SK-N-SH (cell line): ENCODE data around the gene ATR. TPM values are rescaled to one million over a fixed set of nuclear protein-coding genes. Genes with fewer than 3 reads are reported as not detected.
A peak's percentile ranks its signal among the peaks of the same experiment; 100 is the strongest.

Experiments
- CTCF ChIA-PET: fragments of 300-600, 350-600 bp; formaldehyde crosslinking; extraction: SDS; loops from one replicate; lab custom pipeline; 2021; lab: Yijun Ruan, JAX
- POLR2A ChIA-PET: fragments of 350-600 bp; sonication (Branson Sonifier 250); formaldehyde crosslinking; extraction: SDS; loops from one replicate; lab custom pipeline; 2020; ENCODE audit warnings: antibody characterized with exemption, inconsistent platforms; lab: Yijun Ruan, JAX
- DNase-seq: peaks from one replicate; pipeline ENCODE4 v3.0.0; 2012
- H2AFZ ChIP-seq: fragments of 200-600 bp; sonication (generic); 2 replicates; pipeline ENCODE4 v1.8.1; 2016; ENCODE audit warnings: antibody characterized with exemption, mild to moderate bottlenecking, low read depth
- H3F3A ChIP-seq: fragments of 200-600 bp; sonication (generic); replicated peaks from 2 replicates; pipeline ENCODE3; 2016; ENCODE audit warnings: antibody characterized with exemption, mild to moderate bottlenecking; ENCODE audit not compliant: insufficient read depth
- H3K27ac ChIP-seq, 2 experiments: fragments of 200-500 bp in 1 of 2; fragments of 200-600 bp in 1 of 2; sonication (Bioruptor generic) in 1 of 2; sonication (generic), shearing (Covaris generic) in 1 of 2; 2 replicates each; pipeline versions ENCODE4 v1.5.1 to v1.6.1; 2014 to 2016; ENCODE audit warnings: low read depth in 2 of 2, inconsistent platforms in 1 of 2, low read length in 1 of 2, mild to moderate bottlenecking in 1 of 2, mixed read lengths in 1 of 2
- H3K27me3 ChIP-seq: fragments of 200-600 bp; sonication (generic), shearing (Covaris generic); 2 replicates; pipeline ENCODE4 v1.6.1; 2016; ENCODE audit warnings: mixed run types; ENCODE audit not compliant: insufficient read depth
- H3K36me3 ChIP-seq, 2 experiments: fragments of 200-500 bp in 1 of 2; fragments of 200-600 bp in 1 of 2; sonication (Bioruptor generic) in 1 of 2; sonication (generic) in 1 of 2; replicated peaks in 1 of 2; 2 replicates each; pipeline versions ENCODE3 to v1.5.1; 2014 to 2016; ENCODE audit warnings: low read length in 1 of 2, mild to moderate bottlenecking in 1 of 2; ENCODE audit not compliant: insufficient read depth in 2 of 2, control insufficient read depth in 1 of 2
- H3K4me1 ChIP-seq, 2 experiments: fragments of 200-500 bp in 1 of 2; fragments of 200-600 bp in 1 of 2; sonication (Bioruptor generic) in 1 of 2; sonication (generic), shearing (Covaris generic) in 1 of 2; 2 replicates each; pipeline versions ENCODE4 v1.5.1 to v1.6.1; 2014 to 2016; ENCODE audit warnings: low read depth in 1 of 2, low read length in 1 of 2, mixed run types in 1 of 2; ENCODE audit not compliant: insufficient read depth in 2 of 2, control insufficient read depth in 1 of 2
- H3K4me2 ChIP-seq: fragments of 200-600 bp; sonication (generic), shearing (Covaris generic); 2 replicates; pipeline ENCODE4 v1.6.1; 2017; ENCODE audit warnings: mixed run types
- H3K4me3 ChIP-seq, 2 experiments: fragments of 200-500 bp in 1 of 2; fragments of 200-600 bp in 1 of 2; sonication (Bioruptor generic) in 1 of 2; sonication (generic), shearing (Covaris generic) in 1 of 2; 2 replicates each; pipeline versions ENCODE4 v1.5.1 to v1.8.1; 2014 to 2016; ENCODE audit warnings: low read depth in 2 of 2, inconsistent platforms in 1 of 2, low read length in 1 of 2, mild to moderate bottlenecking in 1 of 2, mixed read lengths in 1 of 2, moderate library complexity in 1 of 2
- H3K79me2 ChIP-seq: fragments of 200-600 bp; sonication (generic); 2 replicates; pipeline ENCODE4 v1.8.1; 2017; ENCODE audit warnings: mild to moderate bottlenecking; ENCODE audit not compliant: insufficient read depth
- H3K9ac ChIP-seq: fragments of 200-600 bp; sonication (generic); 2 replicates; pipeline ENCODE4 v1.6.1; 2017; ENCODE audit warnings: mixed run types
- H3K9me2 ChIP-seq: fragments of 200-600 bp; sonication (generic); 2 replicates; pipeline ENCODE4 v1.6.1; 2017; ENCODE audit warnings: mixed run types
- H3K9me3 ChIP-seq: fragments of 200-600 bp; sonication (generic); 2 replicates; pipeline ENCODE4 v1.6.1; 2017; ENCODE audit warnings: mixed run types, mild to moderate bottlenecking, moderate library complexity
- H4K20me1 ChIP-seq: fragments of 200-600 bp; sonication (generic); 2 replicates; pipeline ENCODE4 v1.6.1; 2017; ENCODE audit warnings: mild to moderate bottlenecking, mixed run types; ENCODE audit not compliant: insufficient read depth
- CHD2 ChIP-seq: fragments of 150-350 bp; IDR thresholded peaks from 2 replicates; pipeline ENCODE4 v1.6.1; 2018; ENCODE audit warnings: low read length; ENCODE audit not compliant: partially characterized antibody
- ELF1 ChIP-seq: IDR thresholded peaks from 2 replicates; pipeline ENCODE4 v1.4.0; 2012
- EP300 ChIP-seq, 2 experiments: IDR thresholded peaks; 2 replicates each; pipeline versions ENCODE4 v1.4.0 to v1.6.1; 2012; ENCODE audit warnings: borderline replicate concordance in 1 of 2, low read depth in 1 of 2, low read length in 1 of 2
- EZH2phosphoT487 ChIP-seq: fragments of 200-600 bp; sonication (generic); IDR thresholded peaks from 2 replicates; pipeline ENCODE4 v1.6.1; 2017; ENCODE audit warnings: low read depth, mixed run types, mild to moderate bottlenecking, antibody characterized with exemption, moderate library complexity, borderline replicate concordance
- FOSL2 ChIP-seq: IDR thresholded peaks from 2 replicates; pipeline ENCODE4 v1.4.0; 2012; ENCODE audit warnings: low read depth, mild to moderate bottlenecking, moderate library complexity, borderline replicate concordance
- FOXJ3 ChIP-seq: sonication (generic); formaldehyde crosslinking; IDR thresholded peaks from 2 replicates; pipeline ENCODE4 v1.5.1; 2020; ENCODE audit warnings: mild to moderate bottlenecking, missing genetic modification reagents
- GABPA ChIP-seq: IDR thresholded peaks from 2 replicates; pipeline ENCODE4 v1.4.0; 2012; ENCODE audit warnings: low read depth, mild to moderate bottlenecking
- GATA2 ChIP-seq: sonication (generic); formaldehyde crosslinking; IDR thresholded peaks from 2 replicates; pipeline ENCODE4 v1.5.0; 2020; ENCODE audit warnings: mild to moderate bottlenecking, missing genetic modification reagents
- IRF3 ChIP-seq: fragments of 150-350 bp; IDR thresholded peaks from 2 replicates; pipeline ENCODE4 v1.6.1; 2016; ENCODE audit warnings: mild to moderate bottlenecking, low read depth, low read length
- NFIC ChIP-seq: IDR thresholded peaks from 2 replicates; pipeline ENCODE4 v1.4.0; 2012; ENCODE audit warnings: borderline replicate concordance
- NRF1 ChIP-seq: IDR thresholded peaks from 2 replicates; pipeline ENCODE4 v1.6.1; 2012; ENCODE audit warnings: low read depth, mild to moderate bottlenecking, low read length
- POLR2AphosphoS5 ChIP-seq: IDR thresholded peaks from 2 replicates; pipeline ENCODE4 v1.6.1; 2012; ENCODE audit warnings: low read depth, low read length
- RAD21 ChIP-seq: IDR thresholded peaks from 2 replicates; pipeline ENCODE4 v1.6.1; 2012; ENCODE audit warnings: mild to moderate bottlenecking, low read length
- RFX5 ChIP-seq: IDR thresholded peaks from 2 replicates; pipeline ENCODE4 v1.6.1; 2012; ENCODE audit warnings: mild to moderate bottlenecking, improper control_type of control experiment, low read length
- RXRA ChIP-seq: IDR thresholded peaks from 2 replicates; pipeline ENCODE4 v1.4.0; 2012; ENCODE audit warnings: low read depth, mild to moderate bottlenecking, borderline replicate concordance
- SIN3A ChIP-seq: IDR thresholded peaks from 2 replicates; pipeline ENCODE4 v1.6.1; 2012; ENCODE audit warnings: low read depth, mild to moderate bottlenecking, low read length, moderate library complexity, borderline replicate concordance
- SMC3 ChIP-seq: IDR thresholded peaks from 2 replicates; pipeline ENCODE4 v1.6.1; 2012; ENCODE audit warnings: low read depth, low read length, improper control_type of control experiment
- TCF12 ChIP-seq: IDR thresholded peaks from 2 replicates; pipeline ENCODE4 v1.4.0; 2012
- TEAD4 ChIP-seq: IDR thresholded peaks from 2 replicates; pipeline ENCODE4 v1.4.0; 2012; ENCODE audit warnings: mild to moderate bottlenecking, borderline replicate concordance; ENCODE audit not compliant: insufficient read depth
- YY1 ChIP-seq: IDR thresholded peaks from 2 replicates; pipeline ENCODE4 v1.4.0; 2012; ENCODE audit warnings: low read depth, mild to moderate bottlenecking
- WGBS: methylation state at CpG from one replicate; pipeline ENCODE4 v1.1.6; 2017; ENCODE audit warnings: low lambda C conversion rate; 5-methylcytosine and 5-hydroxymethylcytosine counted together
- polyA plus RNA-seq, 3 experiments: library from polyadenylated mRNA; depleted of rRNA; stranded (reverse); fragments of >200 nt; gene quantifications; 2 replicates each; pipeline ENCODE4 v1.2.3, GENCODE V29; 2012
- TF ChIP-seq, protein P1 (sequence below): IDR thresholded peaks from 2 replicates; pipeline ENCODE4 v1.4.0; 2012; ENCODE audit warnings: low read depth, borderline replicate concordance
- TF ChIP-seq, protein P2 (sequence below): IDR thresholded peaks from 2 replicates; pipeline ENCODE4 v1.4.0; 2012; ENCODE audit warnings: low read depth, borderline replicate concordance
- TF ChIP-seq, protein P3 (sequence below): IDR thresholded peaks from 2 replicates; pipeline ENCODE4 v1.6.1; 2012; ENCODE audit warnings: mild to moderate bottlenecking, low read depth, low read length, moderate library complexity
- TF ChIP-seq, protein P4 (sequence below): fragments of 150-350 bp; IDR thresholded peaks from 2 replicates; pipeline ENCODE4 v1.6.1; 2017; ENCODE audit warnings: antibody characterized with exemption, low read length, low read depth, borderline replicate concordance

ATR gene
- polyA plus RNA-seq, 1 of the 3 experiments (the other 2 are of a cell fraction): 7.3 TPM

DNA sequence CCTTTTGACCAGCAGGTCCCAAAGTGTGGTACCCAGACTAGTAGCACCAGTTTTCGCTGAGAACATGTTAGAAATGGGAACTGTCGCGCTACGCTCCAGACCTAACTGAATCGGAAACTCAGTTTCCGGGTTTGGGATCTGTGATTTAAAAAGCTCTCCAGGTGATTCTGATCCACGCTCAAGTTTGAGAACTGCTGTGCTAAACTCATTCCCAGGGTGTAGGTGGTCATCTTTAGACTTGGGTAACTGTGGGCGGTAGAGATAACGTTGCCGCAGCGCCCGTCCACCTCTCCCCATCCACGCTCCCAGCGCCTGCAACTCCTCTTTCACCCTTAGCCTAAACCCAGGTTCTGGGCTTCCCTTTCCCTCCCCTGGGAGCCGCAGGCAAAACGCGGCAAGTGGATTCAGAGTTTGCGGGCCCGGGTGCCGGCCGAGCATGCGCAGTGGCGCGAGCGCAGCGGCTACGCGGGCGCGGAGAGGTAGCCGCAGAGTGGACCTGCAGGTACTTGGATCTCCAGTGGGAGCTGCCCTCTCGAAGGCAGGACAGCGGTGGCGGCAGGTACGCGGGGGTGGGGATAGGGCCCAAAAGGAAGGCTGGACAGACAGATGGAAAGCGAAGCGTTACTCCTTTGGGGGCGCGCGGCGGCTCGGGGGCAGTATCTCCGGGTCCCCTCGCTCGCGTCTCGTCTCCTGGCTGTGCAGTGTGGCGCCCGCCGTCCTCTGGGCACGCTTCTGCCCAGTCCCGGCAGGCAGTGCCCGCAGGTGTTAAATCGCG, 17.6 kb upstream of the ATR start, which contains the start of gene PLS1:
Gene PLS1, plus strand, starts transcription at position 443 of the 775 bp plus-strand sequence. CDS start 67,845 bp downstream, outside the sequence.
- under 1% methylated on average over 28 of the region's 56 CpGs for WGBS
- CTCF ChIA-PET: interaction anchor here (0.6 to 2.1 kb wide), 4 partner anchors 9 to 399 kb away, joined by 3 to 7 read pairs (median 4); no protein-coding TSS in a partner anchor
- TF ChIP-seq NRF1 (peak; percentile 92), EP300 (IDR thresholded peaks at IDR 0.05; ENCODE audit: borderline replicate concordance in 1 of 2, low read depth in 1 of 2, low read length in 1 of 2) (no peak; a peak in 1 of 4 replicates), TEAD4 (no peak), RXRA (no peak), YY1 (no peak), SMC3 (peak; percentile 13; the same call in 1 of the 2 replicates), EZH2phosphoT487 (no peak), NFIC (no peak; the same call in 1 of the 2 replicates), RAD21 (0 out of 2 replicates have a peak, but pooled peaks have one; percentile 1), GATA2 (CRISPR knock-in tag) (no peak), GABPA (no peak; the same call in 1 of the 2 replicates), FOXJ3 (CRISPR knock-in tag) (peak; percentile 62; the same call in 1 of the 2 replicates), FOSL2 (no peak), CHD2 (peak; percentile 16), ELF1 (peak; percentile 51; the same call in 1 of the 2 replicates), RFX5 (0 out of 2 replicates have a peak, but pooled peaks have one; percentile 36), IRF3 (no peak), TCF12 (no peak), POLR2AphosphoS5 (peak; percentile 88), SIN3A (0 out of 2 replicates have a peak, but pooled peaks have one; percentile 38)
- TF ChIP-seq, protein P1, sequence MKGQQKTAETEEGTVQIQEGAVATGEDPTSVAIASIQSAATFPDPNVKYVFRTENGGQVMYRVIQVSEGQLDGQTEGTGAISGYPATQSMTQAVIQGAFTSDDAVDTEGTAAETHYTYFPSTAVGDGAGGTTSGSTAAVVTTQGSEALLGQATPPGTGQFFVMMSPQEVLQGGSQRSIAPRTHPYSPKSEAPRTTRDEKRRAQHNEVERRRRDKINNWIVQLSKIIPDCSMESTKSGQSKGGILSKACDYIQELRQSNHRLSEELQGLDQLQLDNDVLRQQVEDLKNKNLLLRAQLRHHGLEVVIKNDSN: no peak
- TF ChIP-seq, protein P2, sequence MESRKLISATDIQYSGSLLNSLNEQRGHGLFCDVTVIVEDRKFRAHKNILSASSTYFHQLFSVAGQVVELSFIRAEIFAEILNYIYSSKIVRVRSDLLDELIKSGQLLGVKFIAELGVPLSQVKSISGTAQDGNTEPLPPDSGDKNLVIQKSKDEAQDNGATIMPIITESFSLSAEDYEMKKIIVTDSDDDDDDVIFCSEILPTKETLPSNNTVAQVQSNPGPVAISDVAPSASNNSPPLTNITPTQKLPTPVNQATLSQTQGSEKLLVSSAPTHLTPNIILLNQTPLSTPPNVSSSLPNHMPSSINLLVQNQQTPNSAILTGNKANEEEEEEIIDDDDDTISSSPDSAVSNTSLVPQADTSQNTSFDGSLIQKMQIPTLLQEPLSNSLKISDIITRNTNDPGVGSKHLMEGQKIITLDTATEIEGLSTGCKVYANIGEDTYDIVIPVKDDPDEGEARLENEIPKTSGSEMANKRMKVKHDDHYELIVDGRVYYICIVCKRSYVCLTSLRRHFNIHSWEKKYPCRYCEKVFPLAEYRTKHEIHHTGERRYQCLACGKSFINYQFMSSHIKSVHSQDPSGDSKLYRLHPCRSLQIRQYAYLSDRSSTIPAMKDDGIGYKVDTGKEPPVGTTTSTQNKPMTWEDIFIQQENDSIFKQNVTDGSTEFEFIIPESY: no peak
- TF ChIP-seq, protein P3, sequence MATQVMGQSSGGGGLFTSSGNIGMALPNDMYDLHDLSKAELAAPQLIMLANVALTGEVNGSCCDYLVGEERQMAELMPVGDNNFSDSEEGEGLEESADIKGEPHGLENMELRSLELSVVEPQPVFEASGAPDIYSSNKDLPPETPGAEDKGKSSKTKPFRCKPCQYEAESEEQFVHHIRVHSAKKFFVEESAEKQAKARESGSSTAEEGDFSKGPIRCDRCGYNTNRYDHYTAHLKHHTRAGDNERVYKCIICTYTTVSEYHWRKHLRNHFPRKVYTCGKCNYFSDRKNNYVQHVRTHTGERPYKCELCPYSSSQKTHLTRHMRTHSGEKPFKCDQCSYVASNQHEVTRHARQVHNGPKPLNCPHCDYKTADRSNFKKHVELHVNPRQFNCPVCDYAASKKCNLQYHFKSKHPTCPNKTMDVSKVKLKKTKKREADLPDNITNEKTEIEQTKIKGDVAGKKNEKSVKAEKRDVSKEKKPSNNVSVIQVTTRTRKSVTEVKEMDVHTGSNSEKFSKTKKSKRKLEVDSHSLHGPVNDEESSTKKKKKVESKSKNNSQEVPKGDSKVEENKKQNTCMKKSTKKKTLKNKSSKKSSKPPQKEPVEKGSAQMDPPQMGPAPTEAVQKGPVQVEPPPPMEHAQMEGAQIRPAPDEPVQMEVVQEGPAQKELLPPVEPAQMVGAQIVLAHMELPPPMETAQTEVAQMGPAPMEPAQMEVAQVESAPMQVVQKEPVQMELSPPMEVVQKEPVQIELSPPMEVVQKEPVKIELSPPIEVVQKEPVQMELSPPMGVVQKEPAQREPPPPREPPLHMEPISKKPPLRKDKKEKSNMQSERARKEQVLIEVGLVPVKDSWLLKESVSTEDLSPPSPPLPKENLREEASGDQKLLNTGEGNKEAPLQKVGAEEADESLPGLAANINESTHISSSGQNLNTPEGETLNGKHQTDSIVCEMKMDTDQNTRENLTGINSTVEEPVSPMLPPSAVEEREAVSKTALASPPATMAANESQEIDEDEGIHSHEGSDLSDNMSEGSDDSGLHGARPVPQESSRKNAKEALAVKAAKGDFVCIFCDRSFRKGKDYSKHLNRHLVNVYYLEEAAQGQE: 0 out of 2 replicates have a peak, but pooled peaks have one; percentile 54
- TF ChIP-seq, protein P4, sequence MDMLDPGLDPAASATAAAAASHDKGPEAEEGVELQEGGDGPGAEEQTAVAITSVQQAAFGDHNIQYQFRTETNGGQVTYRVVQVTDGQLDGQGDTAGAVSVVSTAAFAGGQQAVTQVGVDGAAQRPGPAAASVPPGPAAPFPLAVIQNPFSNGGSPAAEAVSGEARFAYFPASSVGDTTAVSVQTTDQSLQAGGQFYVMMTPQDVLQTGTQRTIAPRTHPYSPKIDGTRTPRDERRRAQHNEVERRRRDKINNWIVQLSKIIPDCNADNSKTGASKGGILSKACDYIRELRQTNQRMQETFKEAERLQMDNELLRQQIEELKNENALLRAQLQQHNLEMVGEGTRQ: no peak

More for the DNA sequence above, 17.6 kb upstream of the ATR start, which contains the start of gene PLS1:
- Histone ChIP-seq H3K4me1 (peaks cover 5 to 7% of the 10 kb centered on the region in 2 experiments; a peak in 3 of 4 replicates), H2AFZ (peak within 1 kb of the TSS; percentile 92), H3K27ac (peak within 1 kb of the TSS; percentile 77 to 80), H3K4me2 (peak within 1 kb of the TSS; percentile 84), H3K79me2 (no peaks in the 10 kb centered on the region), H3K9me2 (no peaks in the 10 kb centered on the region), H3K9ac (peak within 1 kb of the TSS; percentile 73), H3K27me3 (no peaks in the 10 kb centered on the region), H3K9me3 (no peaks in the 10 kb centered on the region), H4K20me1 (no peaks in the 10 kb centered on the region), H3K36me3 (no peaks in the 10 kb centered on the region), H3K4me3 (peak within 1 kb of the TSS; percentile 74 to 76), H3F3A (peaks cover 10% of the 10 kb centered on the region)
- POLR2A ChIA-PET: interaction anchor here (0.9 to 1.1 kb wide), 2 partner anchors 19 to 128 kb away, joined by 3 to 4 read pairs; partner anchors contain the start of gene TRPC1
- DNase-seq: peak; percentile 96
